Left ventricle myocardium inferior (tissue), 1 donor: Measurements from ENCODE around the gene MAGEA3. TPM values are rescaled to one million over a fixed set of nuclear protein-coding genes. Genes with fewer than 3 reads are reported as not detected.
"Not testable (repeated sequence)": the region's sequence is repeated elsewhere in the genome, so short reads cannot be mapped to it uniquely, and the experiment has no call there.

Experiments
- DNase-seq: peaks from one replicate; pipeline ENCODE4 v3.0.0-alpha.2; 2020
- H3K27ac ChIP-seq: fragments of 200-600 bp; replicated peaks from 2 replicates; pipeline ENCODE4 v1.8.0; 2021
- H3K27me3 ChIP-seq: fragments of 200-600 bp; 2 replicates; pipeline ENCODE4 v1.8.0; 2021; ENCODE audit warnings: low read depth
- H3K36me3 ChIP-seq: fragments of 200-600 bp; 2 replicates; pipeline ENCODE4 v1.8.0; 2021
- H3K4me1 ChIP-seq: fragments of 200-600 bp; 2 replicates; pipeline ENCODE4 v1.8.0; 2021
- H3K4me3 ChIP-seq: fragments of 200-600 bp; 2 replicates; pipeline ENCODE4 v1.8.0; 2021; ENCODE audit warnings: mild to moderate bottlenecking, moderate library complexity
- H3K9me3 ChIP-seq: fragments of 200-600 bp; replicated peaks from 2 replicates; pipeline ENCODE4 v1.8.0; 2021
- CTCF ChIP-seq: fragments of 200-600 bp; IDR thresholded peaks from 2 replicates; pipeline ENCODE4 v1.8.0; 2021; ENCODE audit warnings: antibody characterized with exemption, mild to moderate bottlenecking, borderline replicate concordance
- intact Hi-C: fragments of 100-400 bp; cut with micrococcal nuclease; formaldehyde crosslinking; loops from one replicate; pipeline ENCODE4 v1.11.0; 2022
- long read RNA-seq: library from polyadenylated mRNA; unstranded; transcript quantifications from one replicate; pipeline ENCODE4 v2.0.0, GENCODE V29; 2021
- total RNA-seq: library from RNA; stranded (reverse); fragmentation: NEBNext Ultra II Directional; extraction: Animal tissue kit (Norgen Biotek cat#: 25700); gene quantifications from one replicate; pipeline ENCODE4 v1.2.1, GENCODE V29; 2021
- donor health status: DM: no; HTN: yes; CAD: no; lungs with severe emphysema.

MAGEA3 gene
- total RNA-seq, result not detected
- long read RNA-seq, result 0 reads

DNA sequence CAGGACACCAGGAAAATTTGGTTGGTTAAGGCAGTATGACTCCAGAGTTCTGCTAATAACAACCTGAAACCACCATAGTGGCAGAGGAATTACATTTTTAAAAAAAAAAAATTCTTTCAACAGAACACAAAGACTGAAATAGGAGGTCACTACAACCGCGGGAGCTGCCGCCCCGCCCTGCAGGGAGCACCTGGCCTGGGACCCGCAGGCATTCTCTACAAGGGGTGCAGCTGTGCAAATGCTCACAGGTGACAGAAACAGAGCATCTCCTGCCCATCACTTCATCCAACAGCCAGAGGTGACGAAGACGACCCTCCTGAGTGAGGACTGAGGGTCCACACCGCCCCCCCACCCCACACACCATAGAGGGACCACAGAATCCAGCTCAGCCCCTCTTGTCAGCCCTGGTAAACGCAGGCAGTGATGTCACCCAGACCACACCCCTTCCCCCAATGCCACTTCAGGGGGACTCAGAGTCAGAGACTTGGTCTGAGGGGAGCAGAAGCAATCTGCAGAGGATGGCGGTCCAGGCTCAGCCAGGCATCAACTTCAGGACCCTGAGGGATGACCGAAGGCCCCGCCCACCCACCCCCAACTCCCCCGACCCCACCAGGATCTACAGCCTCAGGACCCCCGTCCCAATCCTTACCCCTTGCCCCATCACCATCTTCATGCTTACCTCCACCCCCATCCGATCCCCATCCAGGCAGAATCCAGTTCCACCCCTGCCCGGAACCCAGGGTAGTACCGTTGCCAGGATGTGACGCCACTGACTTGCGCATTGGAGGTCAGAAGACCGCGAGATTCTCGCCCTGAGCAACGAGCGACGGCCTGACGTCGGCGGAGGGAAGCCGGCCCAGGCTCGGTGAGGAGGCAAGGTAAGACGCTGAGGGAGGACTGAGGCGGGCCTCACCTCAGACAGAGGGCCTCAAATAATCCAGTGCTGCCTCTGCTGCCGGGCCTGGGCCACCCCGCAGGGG lies at the start of gene MAGEA3:
MAGEA3 (plus strand) TSS at position 843 of the 980 bp plus-strand sequence. CDS start 2,039 bp downstream, outside the sequence.
- DNase-seq, H3K27me3 ChIP-seq, H3K4me1 ChIP-seq, H3K4me3 ChIP-seq, intact Hi-C loops, H3K27ac ChIP-seq, H3K9me3 ChIP-seq, H3K36me3 ChIP-seq: not testable (repeated sequence)

- intact Hi-C loops, result no loop called here
Observed at GRCh38 chrX:152652060-152652459, 46.5 kb upstream of the MAGEA3 start.

GRCh38 chrX:152652467-152652866 lies 46.1 kb upstream of the MAGEA3 start:
- Histone ChIP-seq H3K27ac (no peak overlapping the region), H3K36me3 (no peaks in the 10 kb centered on the region), H3K4me3 (no peak overlapping the region), H3K27me3 (no peaks in the 10 kb centered on the region), H3K9me3 (no peaks in the 10 kb centered on the region), H3K4me1 (no peaks in the 10 kb centered on the region)
- no peak for DNase-seq
- intact Hi-C loops, result no loop called here
- TF ChIP-seq CTCF, result no peak

More at GRCh38 chrX:152652060-152652459, 46.5 kb upstream of the MAGEA3 start:
- Histone ChIP-seq H3K4me1 (no peaks in the 10 kb centered on the region), H3K36me3 (no peaks in the 10 kb centered on the region), H3K9me3 (no peaks in the 10 kb centered on the region), H3K27ac (no peak overlapping the region), H3K4me3 (no peak overlapping the region), H3K27me3 (no peaks in the 10 kb centered on the region)
- DNase-seq, result no peak
- no peak for TF ChIP-seq CTCF

- no peak for TF ChIP-seq CTCF
- intact Hi-C loops, result no loop called here
Observed at GRCh38 chrX:152656087-152656486, 42.5 kb upstream of the MAGEA3 start.

DNA sequence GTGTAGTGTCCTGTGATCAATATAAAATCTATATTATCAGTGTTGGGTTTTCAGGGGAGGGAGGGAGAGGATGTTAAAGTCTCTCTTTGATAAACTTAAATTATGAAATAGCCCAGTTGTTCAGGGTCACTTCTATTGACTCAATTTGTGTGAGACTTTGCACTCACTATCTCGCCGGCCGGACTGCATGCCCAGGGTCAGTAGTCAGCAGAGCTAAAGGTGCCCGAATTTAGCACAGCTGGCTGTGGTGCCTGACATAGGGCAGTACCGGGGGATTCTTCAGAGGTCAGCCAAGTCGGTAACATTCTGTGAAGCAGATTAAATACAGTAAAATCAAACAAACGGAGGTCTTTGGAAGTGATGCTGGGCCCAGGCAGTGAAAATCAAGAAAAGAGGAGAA lies 41.7 kb upstream of the MAGEA3 start:
- H3K4me1 ChIP-seq, result no peaks in the 10 kb centered on the region
- H3K4me3 ChIP-seq, result no peak overlapping the region
- TF ChIP-seq CTCF, result no peak
- intact Hi-C loops, result no loop called here
- H3K36me3 ChIP-seq, result no peaks in the 10 kb centered on the region
- DNase-seq, result no peak
- no peak overlapping the region for H3K27ac ChIP-seq
- no peaks in the 10 kb centered on the region for H3K27me3 ChIP-seq
- H3K9me3 ChIP-seq, result no peaks in the 10 kb centered on the region

More at GRCh38 chrX:152656087-152656486, 42.5 kb upstream of the MAGEA3 start:
- DNase-seq, result no peak
- Histone ChIP-seq H3K27me3 (no peaks in the 10 kb centered on the region), H3K27ac (no peak overlapping the region), H3K9me3 (no peaks in the 10 kb centered on the region), H3K4me1 (no peaks in the 10 kb centered on the region), H3K4me3 (no peak overlapping the region), H3K36me3 (no peaks in the 10 kb centered on the region)

DNA sequence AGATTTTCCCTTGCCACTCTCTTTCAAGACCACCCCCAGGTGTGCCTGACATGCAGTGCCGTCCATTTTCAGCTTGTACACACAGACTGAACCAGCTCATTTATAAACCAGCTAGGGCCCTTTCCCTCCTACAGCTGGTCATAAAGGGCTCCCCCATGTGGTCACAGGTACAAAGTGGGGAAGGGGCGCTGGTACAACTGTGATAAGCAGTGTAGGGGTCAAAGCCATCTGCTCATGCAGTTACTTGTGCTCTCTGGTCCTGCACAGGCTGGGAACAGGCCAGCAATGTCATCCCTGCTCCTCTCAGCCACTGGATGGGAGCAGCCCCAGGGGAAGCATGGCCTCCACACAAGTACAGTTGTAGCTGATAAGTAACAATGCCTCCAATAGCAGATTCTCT lies 40.3 kb upstream of the MAGEA3 start:
- Histone ChIP-seq H3K9me3 (no peaks in the 10 kb centered on the region), H3K4me3 (no peak overlapping the region), H3K4me1 (no peaks in the 10 kb centered on the region), H3K36me3 (no peaks in the 10 kb centered on the region), H3K27me3 (no peaks in the 10 kb centered on the region), H3K27ac (no peak overlapping the region)
- intact Hi-C loops, result no loop called here
- no peak for TF ChIP-seq CTCF
- no peak for DNase-seq
